Ishikawa (cell line): ENCODE data around the gene MAP3K4.

Experiments
- EGR1 ChIP-seq: IDR thresholded peaks from 2 replicates; pipeline ENCODE4 v1.6.1; 2012
- EP300 ChIP-seq: IDR thresholded peaks from 2 replicates; pipeline ENCODE4 v1.6.1; 2012; ENCODE audit warnings: borderline replicate concordance
- NFIC ChIP-seq: IDR thresholded peaks from 2 replicates; pipeline ENCODE4 v1.6.1; 2012
- RAD21 ChIP-seq: IDR thresholded peaks from 2 replicates; pipeline ENCODE4 v1.6.1; 2012; ENCODE audit warnings: low read depth
- TCF12 ChIP-seq: IDR thresholded peaks from 2 replicates; pipeline ENCODE4 v1.6.1; 2012; ENCODE audit warnings: low read depth
- YY1 ChIP-seq: IDR thresholded peaks from 2 replicates; pipeline ENCODE4 v1.6.1; 2012; ENCODE audit warnings: low read depth
- TF ChIP-seq, protein P1 (sequence below): IDR thresholded peaks from 2 replicates; pipeline ENCODE4 v1.6.1; 2012; ENCODE audit warnings: low read depth, mild to moderate bottlenecking
- TF ChIP-seq, protein P2 (sequence below): IDR thresholded peaks from 2 replicates; pipeline ENCODE4 v1.6.1; 2012

DNA sequence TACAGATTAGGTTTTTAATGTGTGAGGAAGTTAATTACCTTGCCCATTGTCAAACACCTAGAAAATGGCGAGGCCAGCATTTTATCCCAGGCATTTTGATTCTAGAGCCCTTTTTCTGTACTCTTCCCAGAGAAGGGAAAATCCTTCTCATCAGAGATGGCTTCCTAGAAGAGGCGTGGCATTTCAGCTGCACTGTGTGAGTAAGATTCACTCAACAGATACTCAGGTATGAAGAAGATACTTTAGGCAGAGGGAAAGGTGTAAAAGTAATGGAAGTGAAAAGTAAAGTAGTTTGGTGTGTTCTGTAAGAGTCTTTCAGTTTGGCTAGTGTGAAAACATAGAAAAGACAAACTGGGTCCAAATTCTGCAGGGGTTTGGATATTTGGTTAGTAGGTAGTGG, 113.8 kb downstream of the MAP3K4 start:
- TF ChIP-seq, protein P1, sequence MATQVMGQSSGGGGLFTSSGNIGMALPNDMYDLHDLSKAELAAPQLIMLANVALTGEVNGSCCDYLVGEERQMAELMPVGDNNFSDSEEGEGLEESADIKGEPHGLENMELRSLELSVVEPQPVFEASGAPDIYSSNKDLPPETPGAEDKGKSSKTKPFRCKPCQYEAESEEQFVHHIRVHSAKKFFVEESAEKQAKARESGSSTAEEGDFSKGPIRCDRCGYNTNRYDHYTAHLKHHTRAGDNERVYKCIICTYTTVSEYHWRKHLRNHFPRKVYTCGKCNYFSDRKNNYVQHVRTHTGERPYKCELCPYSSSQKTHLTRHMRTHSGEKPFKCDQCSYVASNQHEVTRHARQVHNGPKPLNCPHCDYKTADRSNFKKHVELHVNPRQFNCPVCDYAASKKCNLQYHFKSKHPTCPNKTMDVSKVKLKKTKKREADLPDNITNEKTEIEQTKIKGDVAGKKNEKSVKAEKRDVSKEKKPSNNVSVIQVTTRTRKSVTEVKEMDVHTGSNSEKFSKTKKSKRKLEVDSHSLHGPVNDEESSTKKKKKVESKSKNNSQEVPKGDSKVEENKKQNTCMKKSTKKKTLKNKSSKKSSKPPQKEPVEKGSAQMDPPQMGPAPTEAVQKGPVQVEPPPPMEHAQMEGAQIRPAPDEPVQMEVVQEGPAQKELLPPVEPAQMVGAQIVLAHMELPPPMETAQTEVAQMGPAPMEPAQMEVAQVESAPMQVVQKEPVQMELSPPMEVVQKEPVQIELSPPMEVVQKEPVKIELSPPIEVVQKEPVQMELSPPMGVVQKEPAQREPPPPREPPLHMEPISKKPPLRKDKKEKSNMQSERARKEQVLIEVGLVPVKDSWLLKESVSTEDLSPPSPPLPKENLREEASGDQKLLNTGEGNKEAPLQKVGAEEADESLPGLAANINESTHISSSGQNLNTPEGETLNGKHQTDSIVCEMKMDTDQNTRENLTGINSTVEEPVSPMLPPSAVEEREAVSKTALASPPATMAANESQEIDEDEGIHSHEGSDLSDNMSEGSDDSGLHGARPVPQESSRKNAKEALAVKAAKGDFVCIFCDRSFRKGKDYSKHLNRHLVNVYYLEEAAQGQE = no peak
- no peak for TF ChIP-seq EGR1
- TF ChIP-seq TCF12 = no peak
- TF ChIP-seq NFIC = no peak
- TF ChIP-seq YY1 = no peak
- TF ChIP-seq RAD21 = no peak
- no peak for TF ChIP-seq EP300
- TF ChIP-seq, protein P2, sequence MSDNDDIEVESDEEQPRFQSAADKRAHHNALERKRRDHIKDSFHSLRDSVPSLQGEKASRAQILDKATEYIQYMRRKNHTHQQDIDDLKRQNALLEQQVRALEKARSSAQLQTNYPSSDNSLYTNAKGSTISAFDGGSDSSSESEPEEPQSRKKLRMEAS = no peak
